ENCODE results near the gene SNX24. TPM values are rescaled to one million over a fixed set of nuclear protein-coding genes. Genes with fewer than 3 reads are reported as not detected.

SNX24 gene
- total RNA-seq, 1 experiment from 2014 or later: 22.3 TPM

DNA sequence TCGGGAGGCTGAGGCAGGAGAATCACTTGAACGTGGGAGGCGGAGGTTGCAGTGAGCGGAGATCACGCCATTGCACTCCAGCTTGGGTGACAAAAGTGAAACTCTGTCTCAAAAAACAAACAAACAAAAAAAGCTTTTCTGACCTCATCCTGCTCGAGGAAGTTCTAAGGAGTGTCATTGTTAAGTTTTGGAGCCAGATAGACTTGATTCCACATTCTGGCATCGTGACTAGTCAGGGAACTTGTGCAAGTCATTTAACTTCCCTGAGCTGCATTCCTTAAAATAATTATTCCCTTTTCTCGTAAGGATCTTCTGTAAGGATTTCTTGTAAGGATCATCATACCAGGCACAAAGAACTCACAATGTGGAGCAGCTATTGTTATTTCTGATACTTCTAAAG lies 26.2 kb downstream of the SNX24 start:
- no TSS peak for BruUV-seq (replicated peaks)
- H3K4me3 ChIP-seq: no peak overlapping the region
- DNase-seq: peak in 1 of 2 experiments; percentile 57
- no peak overlapping the region for H3K27ac ChIP-seq
- no peaks in the 10 kb centered on the region for H3K4me1 ChIP-seq (replicated peaks; ENCODE audit: insufficient read depth)
- ChIA-PET CTCF (no interaction called here), POLR2A (ENCODE audit: unreplicated experiment) (no interaction called here)
- intact Hi-C loops (cut with micrococcal nuclease; ENCODE audit: unreplicated experiment): no loop called here
- H3K9me3 ChIP-seq (ENCODE audit: insufficient read depth, low read depth): no peaks in the 10 kb centered on the region
- peaks cover 8% of the 10 kb centered on the region; the same call in 1 of the 2 replicates for H3K79me2 ChIP-seq (ENCODE audit: low read depth)
- H3F3A ChIP-seq (ENCODE audit: insufficient read depth, low read depth): no peaks in the 10 kb centered on the region; the same call in 1 of the 2 replicates
- no peaks in the 10 kb centered on the region for H3K27me3 ChIP-seq (ENCODE audit: insufficient read depth, low read depth)
- no peak for TF ChIP-seq EZH2 (IDR thresholded peaks at IDR 0.05; ENCODE audit: low read depth)
- TF ChIP-seq, protein P1, sequence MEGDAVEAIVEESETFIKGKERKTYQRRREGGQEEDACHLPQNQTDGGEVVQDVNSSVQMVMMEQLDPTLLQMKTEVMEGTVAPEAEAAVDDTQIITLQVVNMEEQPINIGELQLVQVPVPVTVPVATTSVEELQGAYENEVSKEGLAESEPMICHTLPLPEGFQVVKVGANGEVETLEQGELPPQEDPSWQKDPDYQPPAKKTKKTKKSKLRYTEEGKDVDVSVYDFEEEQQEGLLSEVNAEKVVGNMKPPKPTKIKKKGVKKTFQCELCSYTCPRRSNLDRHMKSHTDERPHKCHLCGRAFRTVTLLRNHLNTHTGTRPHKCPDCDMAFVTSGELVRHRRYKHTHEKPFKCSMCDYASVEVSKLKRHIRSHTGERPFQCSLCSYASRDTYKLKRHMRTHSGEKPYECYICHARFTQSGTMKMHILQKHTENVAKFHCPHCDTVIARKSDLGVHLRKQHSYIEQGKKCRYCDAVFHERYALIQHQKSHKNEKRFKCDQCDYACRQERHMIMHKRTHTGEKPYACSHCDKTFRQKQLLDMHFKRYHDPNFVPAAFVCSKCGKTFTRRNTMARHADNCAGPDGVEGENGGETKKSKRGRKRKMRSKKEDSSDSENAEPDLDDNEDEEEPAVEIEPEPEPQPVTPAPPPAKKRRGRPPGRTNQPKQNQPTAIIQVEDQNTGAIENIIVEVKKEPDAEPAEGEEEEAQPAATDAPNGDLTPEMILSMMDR (conservative IDR thresholded peaks at IDR 0.05): no peak
- no peaks in the 10 kb centered on the region for H4K20me1 ChIP-seq (ENCODE audit: insufficient read depth)
- no peak overlapping the region for H2AFZ ChIP-seq
- H3K9me2 ChIP-seq (ENCODE audit: insufficient read depth): no peaks in the 10 kb centered on the region
- no peak overlapping the region for H3K4me2 ChIP-seq
- H3K36me3 ChIP-seq (ENCODE audit: low read depth): 0 out of 2 replicates have a peak, but pooled peaks cover 2% of the 10 kb centered on the region

DNA sequence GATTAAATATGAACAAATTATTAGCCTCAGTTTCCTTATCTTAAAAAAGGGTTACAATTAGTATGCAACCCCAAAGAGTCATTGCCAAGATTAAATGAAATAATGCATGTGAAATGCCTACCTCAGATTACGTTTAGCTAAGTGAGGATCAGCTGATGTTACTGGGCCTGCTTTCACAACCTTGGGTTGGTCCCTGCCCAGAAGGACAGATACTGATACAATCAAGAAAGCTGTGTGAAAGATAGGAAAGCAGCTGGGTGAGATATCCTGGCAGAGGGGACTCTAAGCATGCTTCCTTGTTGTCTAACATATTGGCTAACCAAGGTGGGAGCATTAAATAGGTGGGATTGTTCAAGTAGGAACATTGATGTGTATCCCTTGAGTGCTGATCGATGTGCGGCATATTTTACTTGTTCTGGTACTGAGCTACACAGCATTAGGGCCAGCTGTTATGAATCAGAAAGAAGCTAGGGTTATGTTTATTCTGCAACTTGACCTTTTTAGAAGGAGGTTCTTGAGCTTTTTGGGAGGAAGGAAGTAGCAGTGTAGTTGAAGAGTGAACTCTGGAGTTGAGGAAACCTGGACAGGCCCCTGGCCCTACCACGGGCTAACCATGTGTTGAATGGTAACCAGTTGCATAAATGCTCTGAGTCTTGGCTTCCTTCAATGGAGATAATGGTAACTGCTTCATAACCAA lies 28.9 kb downstream of the SNX24 start:
- Histone ChIP-seq H3K4me2 (no peak overlapping the region), H3K27ac (no peak overlapping the region), H3K9me3 (ENCODE audit: insufficient read depth, low read depth) (no peaks in the 10 kb centered on the region), H3K9me2 (ENCODE audit: insufficient read depth) (no peaks in the 10 kb centered on the region), H4K20me1 (ENCODE audit: insufficient read depth) (no peaks in the 10 kb centered on the region), H3K36me3 (ENCODE audit: low read depth) (no peaks in the 10 kb centered on the region), H3K4me1 (replicated peaks; ENCODE audit: insufficient read depth) (no peaks in the 10 kb centered on the region), H3K79me2 (ENCODE audit: low read depth) (peaks cover 8% of the 10 kb centered on the region; the same call in 1 of the 2 replicates), H2AFZ (no peak overlapping the region), H3K4me3 (no peak overlapping the region), H3F3A (ENCODE audit: insufficient read depth, low read depth) (no peaks in the 10 kb centered on the region; the same call in 1 of the 2 replicates), H3K27me3 (ENCODE audit: insufficient read depth, low read depth) (no peaks in the 10 kb centered on the region)
- BruUV-seq (replicated peaks): no TSS peak
- DNase-seq: no peak
- CTCF ChIA-PET: no interaction called here
- intact Hi-C loops (cut with micrococcal nuclease; ENCODE audit: unreplicated experiment): no loop called here
- TF ChIP-seq EZH2 (IDR thresholded peaks at IDR 0.05; ENCODE audit: low read depth): no peak
- TF ChIP-seq, protein P1 (conservative IDR thresholded peaks at IDR 0.05): no peak
- POLR2A ChIA-PET (ENCODE audit: unreplicated experiment): no interaction called here

DNA sequence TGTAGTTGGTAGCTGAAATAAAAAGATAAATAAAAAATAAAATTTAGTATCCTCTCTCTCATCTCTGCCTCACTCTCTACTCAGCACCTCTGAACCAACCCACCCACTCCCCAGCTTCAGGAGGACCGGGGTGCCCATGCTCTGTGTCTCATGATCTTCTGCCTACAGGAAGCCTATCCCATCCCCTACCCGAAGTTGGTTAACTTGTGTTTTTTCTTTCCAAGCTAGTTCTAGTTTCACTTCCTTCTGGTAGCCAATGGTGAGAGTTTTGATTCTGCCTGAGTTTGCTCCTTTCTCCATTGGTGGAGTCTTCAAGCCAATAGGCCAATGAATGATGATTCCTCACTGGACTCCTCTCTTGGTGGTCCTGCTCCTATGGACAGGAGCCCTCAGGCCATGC lies 32.1 kb downstream of the SNX24 start:
- intact Hi-C loops (cut with micrococcal nuclease; ENCODE audit: unreplicated experiment): no loop called here
- Histone ChIP-seq H3F3A (ENCODE audit: insufficient read depth, low read depth) (no peaks in the 10 kb centered on the region), H3K4me2 (no peak overlapping the region), H3K9me3 (ENCODE audit: insufficient read depth, low read depth) (no peaks in the 10 kb centered on the region), H2AFZ (no peak overlapping the region), H4K20me1 (ENCODE audit: insufficient read depth) (peaks cover 5% of the 10 kb centered on the region; the same call in 1 of the 2 replicates), H3K4me1 (replicated peaks; ENCODE audit: insufficient read depth) (no peaks in the 10 kb centered on the region), H3K36me3 (ENCODE audit: low read depth) (no peaks in the 10 kb centered on the region), H3K4me3 (no peak overlapping the region), H3K27me3 (ENCODE audit: insufficient read depth, low read depth) (no peaks in the 10 kb centered on the region), H3K79me2 (ENCODE audit: low read depth) (peaks cover 8% of the 10 kb centered on the region; the same call in 1 of the 2 replicates), H3K27ac (no peak overlapping the region), H3K9me2 (ENCODE audit: insufficient read depth) (no peaks in the 10 kb centered on the region)
- TF ChIP-seq, protein P1 (conservative IDR thresholded peaks at IDR 0.05): no peak
- no peak for TF ChIP-seq EZH2 (IDR thresholded peaks at IDR 0.05; ENCODE audit: low read depth)
- no peak for DNase-seq
- BruUV-seq (replicated peaks): no TSS peak
- ChIA-PET POLR2A (ENCODE audit: unreplicated experiment) (no interaction called here), CTCF (interaction anchor here (0.6 kb wide), 1 partner anchor 38 kb away, joined by 5 read pairs; no protein-coding TSS in a partner anchor)

Data from PC-9 (cell line).